AG08395 (cell line): ENCODE measurements around the gene FUBP1.
"Not testable (repeated sequence)": the region's sequence is repeated elsewhere in the genome, so short reads cannot be mapped to it uniquely, and the experiment has no call there.

Source experiments
- DNase-seq: peaks from one replicate; pipeline ENCODE4 v3.0.0; 2012; ENCODE audit warnings: mixed read lengths, low spot score

Gene FUBP1

DNA sequence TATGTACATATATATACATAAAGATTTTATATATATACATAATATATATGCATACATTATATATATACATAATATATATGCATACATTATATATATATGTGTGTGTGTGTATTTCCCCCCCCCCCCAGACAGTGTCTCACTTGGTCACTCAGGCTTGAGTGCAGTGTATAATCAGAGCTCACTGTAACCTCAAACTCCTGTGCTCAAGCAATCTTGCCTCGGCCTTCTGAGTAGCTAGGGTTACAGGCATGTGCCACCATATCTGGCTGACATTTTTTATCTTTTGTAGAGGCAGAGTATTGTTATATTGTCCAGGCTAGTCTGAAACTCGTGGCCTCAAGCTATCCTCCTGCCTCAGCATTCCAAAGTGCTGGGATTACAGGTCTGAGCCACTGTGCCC is 9.0 kb upstream of the FUBP1 start:
- DNase-seq, result no peak

DNA sequence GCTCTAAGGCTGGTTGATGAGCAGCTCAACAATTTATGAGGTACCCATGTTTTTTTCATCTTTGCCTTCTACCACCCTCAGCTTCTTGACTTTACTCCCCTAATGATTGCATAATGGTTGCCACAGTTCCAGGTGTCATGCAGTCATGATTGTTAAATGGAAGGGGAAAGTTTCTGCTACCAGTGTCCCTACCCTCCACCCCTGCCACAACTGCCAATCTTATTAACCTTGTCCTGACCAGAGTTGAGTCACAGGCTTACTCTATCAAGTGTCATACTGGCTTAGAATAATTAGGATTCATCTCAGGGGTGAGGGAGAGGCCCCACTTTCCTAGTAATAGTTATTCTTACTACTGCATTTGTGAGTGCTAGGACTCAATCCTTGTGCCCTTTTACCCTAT is 7.9 kb upstream of the FUBP1 start:
- DNase-seq, result no peak

DNA sequence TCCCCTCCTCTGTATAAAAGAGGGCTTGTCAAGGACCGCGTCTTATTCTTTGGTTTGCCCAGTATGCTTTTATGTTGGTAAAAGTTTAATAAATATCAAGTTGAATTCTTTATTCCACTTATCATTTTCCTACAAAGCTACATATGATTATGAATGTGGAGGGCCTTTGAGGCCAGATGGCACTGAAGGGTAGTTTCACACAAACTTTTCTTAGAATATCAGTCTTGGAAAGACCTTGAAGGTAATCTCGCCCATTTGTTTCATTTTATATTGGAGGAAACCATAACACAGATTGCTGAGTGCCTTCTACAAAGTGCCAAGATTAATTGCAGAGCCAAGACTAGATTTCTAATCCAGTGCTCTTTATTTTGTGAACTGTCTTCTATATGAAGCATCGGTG is 5.8 kb upstream of the FUBP1 start:
- DNase-seq, result no peak

DNA sequence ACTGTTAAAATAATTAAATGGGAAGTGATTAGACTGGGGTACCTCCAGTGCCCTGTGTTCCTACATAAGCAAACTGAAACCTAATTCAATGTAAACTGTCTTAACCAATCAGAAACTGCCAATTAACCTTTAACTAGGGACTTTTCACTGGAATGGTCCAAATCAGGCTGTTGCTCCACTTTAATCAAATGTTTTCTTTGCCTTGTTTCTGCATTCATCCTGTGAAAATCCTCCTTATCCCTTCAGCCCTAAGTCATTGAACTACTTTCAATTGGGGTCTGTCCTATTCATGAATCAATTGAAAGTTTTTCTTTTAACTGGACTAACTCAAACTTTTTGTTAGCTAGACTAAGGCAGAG is 5.1 kb upstream of the FUBP1 start:
- DNase-seq, result no peak

DNA sequence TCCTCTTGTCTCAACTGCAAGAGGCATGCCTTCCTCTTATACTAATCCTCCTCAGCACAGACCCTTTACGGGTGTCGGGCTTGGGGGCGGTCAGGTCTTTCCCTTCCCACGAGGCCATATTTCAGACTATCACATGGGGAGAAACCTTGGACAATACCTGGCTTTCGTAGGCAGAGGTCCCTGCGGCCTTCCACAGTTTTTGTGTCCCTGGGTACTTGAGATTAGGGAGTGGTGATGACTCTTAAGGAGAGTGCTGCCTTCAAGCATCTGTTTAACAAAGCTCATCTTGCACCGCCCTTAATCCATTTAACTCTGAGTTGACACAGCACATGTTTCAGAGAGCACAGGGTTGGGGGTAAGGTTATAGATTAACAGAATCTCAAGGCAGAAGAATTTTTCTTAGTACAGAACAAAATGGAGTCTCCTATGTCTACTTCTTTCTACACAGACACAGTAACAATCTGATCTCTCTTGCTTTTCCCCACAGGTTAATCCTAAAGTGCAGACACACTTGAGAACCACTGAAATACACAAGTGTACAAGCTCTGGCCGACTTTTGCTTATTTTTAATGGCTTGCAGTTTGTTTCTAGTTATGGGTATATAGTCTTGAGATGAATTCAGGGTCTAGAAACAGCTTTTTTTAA is 4.6 kb upstream of the FUBP1 start:
- DNase-seq, result not testable (repeated sequence)

DNA sequence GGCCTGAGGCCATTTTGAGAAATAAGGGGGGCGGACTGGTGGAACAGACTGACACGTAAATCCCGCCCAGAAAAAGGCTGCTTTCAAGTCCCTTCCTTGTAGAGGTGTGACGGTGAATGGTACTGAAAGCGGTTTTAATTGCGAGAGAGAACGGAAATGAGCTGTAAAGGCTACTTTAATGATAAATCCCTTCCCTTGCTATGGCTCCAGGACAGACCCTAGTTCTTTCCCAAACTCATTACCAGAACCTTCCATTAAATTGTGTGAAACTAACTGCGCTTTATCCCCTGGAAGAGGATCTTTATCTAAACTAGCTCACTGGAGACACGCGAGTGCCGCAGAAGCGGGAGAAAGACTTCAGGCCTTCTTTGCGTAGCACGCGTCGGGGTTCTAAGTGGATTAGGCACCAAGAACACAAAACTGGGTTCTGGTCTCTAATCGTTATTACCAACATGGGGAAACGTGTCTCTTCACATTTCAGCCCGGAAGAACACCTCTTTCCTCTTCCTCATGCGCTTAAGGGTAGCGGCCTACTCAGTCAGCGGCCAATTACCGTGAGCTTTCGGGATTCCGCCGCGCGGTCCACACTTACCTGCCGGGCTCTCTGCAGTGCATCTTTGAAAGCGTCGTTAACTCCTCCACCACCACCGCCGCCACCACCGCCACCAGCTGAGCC is 441 bp downstream of the FUBP1 start:
- DNase-seq, result no peak

DNA sequence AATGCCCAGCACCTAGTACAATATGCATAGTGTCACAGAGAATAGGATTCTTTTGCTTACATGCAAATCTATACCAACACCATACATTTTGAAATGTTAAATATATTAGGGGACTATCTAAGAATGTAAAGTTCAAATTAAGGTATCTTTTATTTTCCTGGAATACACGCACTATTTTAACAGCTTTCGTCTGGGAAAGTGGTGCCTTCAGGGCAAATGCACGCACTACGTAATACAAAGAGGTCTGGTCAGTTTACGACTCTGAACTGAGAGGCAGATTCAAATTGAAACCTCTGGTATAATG is 931 bp downstream of the FUBP1 start:
- peak; percentile 71 for DNase-seq

- DNase-seq, result no peak
Observed at GRCh38 chr1:77976433-77977076, 2.3 kb downstream of the FUBP1 start.

GRCh38 chr1:77975907-77976306 is 3.0 kb downstream of the FUBP1 start:
- no peak for DNase-seq

- peak; percentile 15 for DNase-seq
Observed at GRCh38 chr1:77975386-77975785, 3.5 kb downstream of the FUBP1 start.

- DNase-seq, result no peak
Observed at GRCh38 chr1:77972080-77972479, 6.8 kb downstream of the FUBP1 start.

DNA sequence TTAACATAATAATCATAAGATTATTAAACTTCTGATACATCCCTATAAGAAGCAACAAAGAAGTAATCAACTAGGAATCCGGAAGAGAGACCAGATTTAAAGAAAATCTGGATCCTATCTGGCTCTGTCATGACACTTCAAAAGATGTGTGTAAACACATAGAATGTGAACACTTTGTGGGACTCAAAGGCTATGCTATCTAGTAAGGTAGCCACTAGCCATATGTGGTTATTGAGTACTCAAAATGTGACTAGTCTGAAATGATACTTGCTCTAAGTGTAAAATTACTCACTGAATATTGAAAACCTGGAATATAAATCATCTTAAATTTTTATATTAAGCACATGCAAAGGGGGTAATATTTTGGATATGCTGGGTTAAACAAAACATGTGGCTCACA is 8.7 kb downstream of the FUBP1 start:
- DNase-seq, result no peak

DNA sequence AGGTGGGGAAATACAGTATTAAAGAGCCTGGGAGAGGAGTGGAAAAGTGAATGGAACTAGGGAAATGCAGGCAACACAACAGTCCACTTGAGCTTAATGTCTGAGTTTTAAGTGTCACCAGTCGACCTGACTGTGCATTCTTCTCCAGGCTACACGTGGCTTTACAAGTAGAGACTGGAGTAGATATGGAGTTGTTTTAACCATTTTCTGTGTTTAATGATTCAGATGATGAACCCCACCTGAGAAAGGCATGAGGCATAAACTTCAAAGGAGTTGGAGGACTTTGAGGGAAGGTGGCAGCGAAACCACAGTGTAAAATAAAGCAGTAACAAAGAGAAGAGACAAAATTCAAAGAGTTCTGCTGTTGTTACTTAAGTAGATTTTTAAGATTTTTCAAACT is 12.6 kb downstream of the FUBP1 start:
- no peak for DNase-seq

DNA sequence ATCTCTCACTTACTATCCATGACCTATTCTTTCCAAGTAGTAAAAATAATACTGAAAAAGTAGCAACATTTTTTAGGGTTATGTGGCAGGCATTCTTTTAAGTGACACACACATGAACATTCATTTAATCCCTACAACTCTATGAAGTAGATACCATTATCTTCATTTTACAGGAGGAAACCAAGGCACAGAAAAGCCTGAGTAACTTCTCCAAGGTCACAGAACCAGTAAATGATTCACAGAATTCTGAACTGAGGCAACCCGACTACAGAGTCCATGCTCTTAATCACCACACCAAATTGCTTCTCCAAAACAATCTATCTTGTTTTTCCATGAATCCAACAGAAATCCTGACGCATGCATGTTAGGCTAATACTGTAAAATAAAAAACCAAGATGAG is 17.5 kb downstream of the FUBP1 start:
- no peak for DNase-seq

DNA sequence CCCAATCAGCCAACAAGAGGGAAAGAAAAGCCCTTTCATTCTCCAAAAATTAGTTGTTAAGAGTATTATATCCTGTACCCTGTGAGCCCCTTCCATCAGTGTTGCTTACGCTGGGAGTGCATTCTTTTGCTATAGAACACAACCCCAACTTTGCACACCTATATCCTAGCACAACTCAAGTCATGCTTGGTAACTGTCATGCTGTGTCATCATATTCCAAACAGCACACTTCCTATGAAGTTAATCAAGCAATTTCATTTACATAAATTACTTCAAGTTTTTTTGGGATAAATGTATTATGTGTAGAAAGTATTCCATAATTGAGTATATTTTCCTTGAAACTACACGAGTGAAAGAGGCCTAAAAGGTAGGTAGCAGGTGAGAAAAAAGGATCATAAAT is 20.0 kb downstream of the FUBP1 start:
- DNase-seq, result no peak

DNA sequence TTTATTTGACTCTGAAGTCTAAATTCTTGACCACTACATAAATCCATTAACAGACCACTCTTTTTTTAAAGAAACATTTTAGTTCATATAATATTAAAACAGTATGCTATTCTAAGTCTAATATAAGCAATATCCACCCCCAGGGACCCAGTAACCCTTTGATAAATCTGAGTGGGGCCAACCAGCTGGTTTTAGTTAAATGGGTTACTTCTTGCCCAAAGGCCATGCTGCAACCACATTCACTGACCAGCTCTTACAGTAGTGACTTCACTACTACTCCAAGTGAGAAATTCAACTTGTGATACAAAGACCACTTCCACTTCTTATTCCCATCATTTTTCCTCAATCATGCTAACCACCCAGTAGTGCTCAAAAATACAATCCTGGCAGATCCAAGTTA is 20.5 kb downstream of the FUBP1 start:
- no peak for DNase-seq

DNA sequence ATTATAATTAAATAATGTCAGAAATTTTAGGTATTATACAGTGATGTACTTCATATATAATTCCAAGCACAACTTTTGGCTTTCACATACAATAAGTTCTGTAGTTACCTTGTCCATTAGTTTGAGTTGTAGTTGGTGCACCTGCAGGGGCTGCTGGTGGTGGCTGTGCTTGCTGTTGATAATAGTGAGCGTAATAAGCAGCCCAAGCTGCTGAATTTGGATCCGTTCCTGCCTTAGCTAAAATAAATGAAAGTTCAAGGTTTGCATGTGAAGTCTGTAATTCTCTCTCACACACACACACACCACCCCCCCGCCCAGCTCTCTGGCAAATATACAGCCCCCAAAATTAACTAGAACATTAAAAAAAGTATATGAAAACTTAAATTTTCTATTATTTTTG is 22.4 kb downstream of the FUBP1 start:
- DNase-seq, result no peak

DNA sequence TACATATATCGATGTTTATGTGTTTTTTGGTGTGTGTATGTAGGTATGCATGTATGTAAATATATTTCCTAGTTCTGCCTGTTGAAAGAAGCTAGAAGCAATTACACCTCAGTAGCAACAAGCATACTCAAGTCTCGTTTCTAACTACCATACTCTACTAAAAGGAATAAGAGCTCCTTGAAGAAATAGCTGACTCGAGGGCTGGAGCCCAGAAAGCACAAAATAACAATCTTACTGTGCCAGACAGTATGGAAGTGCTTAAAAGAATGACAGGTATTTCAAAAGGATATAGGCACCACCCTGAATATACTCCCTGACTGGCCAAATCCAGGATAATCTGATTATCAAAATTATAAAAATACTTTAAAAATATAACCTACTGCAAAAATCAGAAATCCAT is 23.2 kb downstream of the FUBP1 start:
- DNase-seq, result no peak

DNA sequence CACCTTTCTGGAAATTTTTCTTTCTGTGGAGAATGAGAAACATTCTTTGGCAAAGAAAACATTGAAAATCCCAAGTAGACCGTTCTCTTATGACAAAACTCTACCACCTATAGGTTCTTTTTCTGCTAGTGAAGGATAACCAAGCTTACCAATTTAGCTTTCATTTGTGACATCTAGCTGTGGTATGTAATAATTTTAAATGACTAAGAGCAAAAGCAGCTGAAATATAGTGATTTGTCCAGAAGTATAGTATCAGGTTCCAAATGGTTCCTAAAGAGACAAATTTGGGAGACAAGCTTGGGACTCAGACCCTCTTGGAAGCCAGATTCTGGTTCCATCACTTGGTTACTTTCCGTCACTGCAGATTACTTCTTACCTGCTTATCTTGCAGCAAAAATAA is 24.4 kb downstream of the FUBP1 start:
- no peak for DNase-seq

GRCh38 chr1:77953907-77954306 is 25.0 kb downstream of the FUBP1 start:
- DNase-seq, result no peak

DNA sequence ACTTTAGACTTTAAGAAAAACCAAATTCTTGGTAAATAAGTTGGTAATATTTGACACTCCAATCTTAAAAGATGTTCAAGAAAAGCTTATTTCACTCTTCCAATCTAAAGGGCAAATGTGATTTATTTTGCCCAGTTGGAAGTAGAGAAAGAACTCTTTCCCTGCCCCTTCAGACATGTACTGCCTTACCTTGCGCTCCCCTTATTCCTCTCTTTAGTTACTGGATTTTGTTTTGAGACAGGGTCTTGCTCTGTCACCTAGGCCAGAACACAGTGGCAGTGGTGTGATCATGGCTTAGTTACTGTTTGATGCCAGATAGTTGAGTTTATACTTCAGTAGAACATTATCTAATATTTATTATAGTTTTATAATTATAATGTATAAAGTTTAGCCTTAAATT is 27.5 kb downstream of the FUBP1 start:
- no peak for DNase-seq

DNA sequence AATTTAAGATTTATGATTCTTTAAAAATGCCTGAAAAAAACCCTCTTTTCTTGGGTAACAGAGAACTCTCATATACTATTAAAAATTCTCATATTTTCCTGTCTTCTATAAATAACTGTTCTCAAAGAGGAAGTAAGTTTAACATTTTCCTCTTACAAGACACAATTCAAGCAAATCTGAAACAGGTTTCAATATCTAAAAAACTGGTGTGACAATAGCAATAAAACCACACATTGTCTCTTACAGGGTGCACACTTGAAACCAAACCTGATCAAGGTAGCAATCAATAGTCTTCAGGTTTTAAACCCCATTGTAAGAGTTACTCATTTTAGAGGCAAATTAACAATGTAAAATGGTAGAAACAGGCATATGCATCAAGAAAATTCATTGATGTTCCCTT is 28.0 kb downstream of the FUBP1 start:
- DNase-seq, result no peak

DNA sequence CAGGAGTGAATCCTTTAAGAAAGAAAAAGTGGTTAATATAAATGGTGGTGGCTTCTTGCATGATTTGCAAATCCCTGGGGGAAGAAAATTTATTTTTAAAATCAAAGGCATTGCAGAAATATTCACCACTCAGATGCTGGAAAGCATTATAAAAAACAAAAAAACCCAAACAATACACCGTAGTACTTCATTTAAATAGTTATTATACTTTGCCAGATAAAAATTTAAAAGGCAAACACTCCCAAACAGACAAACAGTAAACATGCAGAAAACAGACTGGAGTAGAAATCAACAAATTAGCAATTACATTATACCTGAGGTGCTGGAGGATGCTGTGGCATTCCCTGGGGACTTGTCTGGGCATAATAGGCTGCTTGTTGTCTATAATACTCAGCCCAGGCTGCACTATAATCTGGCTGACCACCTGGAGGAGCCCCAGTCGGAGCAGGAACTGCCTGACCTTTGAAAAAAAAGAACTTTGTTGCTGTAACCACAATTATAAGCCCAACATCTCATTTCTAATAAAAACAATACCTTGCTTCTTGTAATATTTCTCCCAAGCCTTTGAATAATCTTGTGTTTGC is 29.9 kb downstream of the FUBP1 start:
- peak; percentile 13 for DNase-seq

- DNase-seq, result no peak
Observed at GRCh38 chr1:77945345-77945744, 33.5 kb downstream of the FUBP1 start.
